Measurements from ENCODE around the gene ANKRD24. TPM values are rescaled to one million over a fixed set of nuclear protein-coding genes. Genes with fewer than 3 reads are reported as not detected.
A peak's percentile ranks its signal among the peaks of the same experiment; 100 is the strongest.

The ANKRD24 gene
- total RNA-seq, 1 experiment from 2014 or later: 0.76 TPM

DNA sequence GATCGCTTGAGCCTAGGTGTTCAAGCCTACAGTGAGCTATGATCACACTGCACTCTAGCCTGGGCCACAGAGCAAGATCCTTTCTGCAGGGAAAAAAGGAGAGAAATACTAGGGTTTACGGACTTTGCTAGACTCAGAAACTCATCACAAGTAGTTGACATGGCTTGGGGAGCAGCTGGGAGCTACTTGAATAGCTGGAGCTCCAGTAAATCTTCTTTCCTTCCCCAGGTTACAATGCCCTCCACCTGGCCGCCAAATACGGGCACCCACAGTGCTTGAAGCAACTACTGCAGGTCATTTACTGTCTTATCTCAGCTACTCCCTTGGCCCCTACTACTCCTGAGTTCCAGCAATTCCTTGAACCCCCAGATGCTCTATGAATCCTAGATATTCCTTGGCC is 19.3 kb downstream of the ANKRD24 start:
- peaks cover 10% of the 10 kb centered on the region for H3K36me3 Mint-ChIP-seq (ENCODE audit: insufficient read depth, unreplicated experiment)
- BruUV-seq (replicated peaks): no TSS peak
- no peak overlapping the region for H3K4me3 Mint-ChIP-seq (ENCODE audit: low read depth, unreplicated experiment)
- H3K27me3 Mint-ChIP-seq (ENCODE audit: unreplicated experiment): peaks cover 58% of the 10 kb centered on the region
- peaks cover 12% of the 10 kb centered on the region for H3K4me1 Mint-ChIP-seq (ENCODE audit: low read depth, unreplicated experiment)
- DNase-seq: no peak
- CTCF ChIA-PET: interaction anchor here (1.0 to 1.6 kb wide), 3 partner anchors 62 to 349 kb away, joined by 3 to 5 read pairs (median 3); no protein-coding TSS in a partner anchor
- H3K9me3 Mint-ChIP-seq (ENCODE audit: low read depth, unreplicated experiment): peaks cover 7% of the 10 kb centered on the region
- no peak overlapping the region for H3K27ac Mint-ChIP-seq (ENCODE audit: unreplicated experiment)
- TF ChIP-seq, protein P1, sequence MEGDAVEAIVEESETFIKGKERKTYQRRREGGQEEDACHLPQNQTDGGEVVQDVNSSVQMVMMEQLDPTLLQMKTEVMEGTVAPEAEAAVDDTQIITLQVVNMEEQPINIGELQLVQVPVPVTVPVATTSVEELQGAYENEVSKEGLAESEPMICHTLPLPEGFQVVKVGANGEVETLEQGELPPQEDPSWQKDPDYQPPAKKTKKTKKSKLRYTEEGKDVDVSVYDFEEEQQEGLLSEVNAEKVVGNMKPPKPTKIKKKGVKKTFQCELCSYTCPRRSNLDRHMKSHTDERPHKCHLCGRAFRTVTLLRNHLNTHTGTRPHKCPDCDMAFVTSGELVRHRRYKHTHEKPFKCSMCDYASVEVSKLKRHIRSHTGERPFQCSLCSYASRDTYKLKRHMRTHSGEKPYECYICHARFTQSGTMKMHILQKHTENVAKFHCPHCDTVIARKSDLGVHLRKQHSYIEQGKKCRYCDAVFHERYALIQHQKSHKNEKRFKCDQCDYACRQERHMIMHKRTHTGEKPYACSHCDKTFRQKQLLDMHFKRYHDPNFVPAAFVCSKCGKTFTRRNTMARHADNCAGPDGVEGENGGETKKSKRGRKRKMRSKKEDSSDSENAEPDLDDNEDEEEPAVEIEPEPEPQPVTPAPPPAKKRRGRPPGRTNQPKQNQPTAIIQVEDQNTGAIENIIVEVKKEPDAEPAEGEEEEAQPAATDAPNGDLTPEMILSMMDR (IDR thresholded peaks at IDR 0.05; ENCODE audit: unreplicated experiment): no peak
- intact Hi-C loops (cut with micrococcal nuclease; ENCODE audit: unreplicated experiment): loop anchor here (5.0 to 10.0 kb wide), 2 partner anchors 214 to 347 kb away; partner anchors contain the start of gene EEF2

DNA sequence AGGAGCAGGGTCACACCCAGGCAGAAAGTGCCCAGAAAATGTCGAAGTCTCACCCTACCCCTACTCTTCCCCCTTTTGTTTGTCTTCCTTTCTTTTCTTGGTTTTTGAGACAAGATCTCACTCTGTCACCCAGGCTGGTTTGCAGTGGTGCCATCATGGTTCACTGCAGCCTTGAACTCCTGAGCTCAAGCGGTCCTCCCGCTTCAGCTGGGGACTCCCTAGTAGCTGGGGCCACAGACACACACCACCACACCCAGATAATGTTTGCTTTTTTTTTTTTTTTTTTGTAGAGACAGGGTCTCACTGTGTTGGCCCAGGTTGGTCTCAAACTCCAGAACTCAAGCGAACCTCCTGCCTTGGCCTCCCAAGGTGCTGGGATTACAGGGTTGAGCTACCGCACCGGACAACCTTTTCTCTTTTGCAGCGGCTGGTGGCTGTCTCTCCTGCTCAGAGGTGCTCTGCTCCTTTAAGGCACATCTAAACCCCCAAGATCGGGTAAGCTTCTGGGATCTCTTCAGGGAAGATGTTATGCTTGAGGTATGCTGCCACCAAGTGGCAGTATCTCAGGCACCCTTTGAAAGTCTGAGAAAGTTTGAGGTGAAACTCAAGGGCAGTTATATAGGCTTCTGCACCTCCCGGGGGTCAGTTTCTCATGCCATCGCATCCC is 24.5 kb downstream of the ANKRD24 start:
- H3K36me3 Mint-ChIP-seq (ENCODE audit: insufficient read depth, unreplicated experiment): peaks cover 5% of the 10 kb centered on the region
- CTCF ChIA-PET: interaction anchor here (0.8 to 1.2 kb wide), 3 partner anchors 26 to 238 kb away, joined by 3 read pairs; no protein-coding TSS in a partner anchor
- H3K27ac Mint-ChIP-seq (ENCODE audit: unreplicated experiment): no peak overlapping the region
- no peak overlapping the region for H3K4me3 Mint-ChIP-seq (ENCODE audit: low read depth, unreplicated experiment)
- TF ChIP-seq, protein P1 (IDR thresholded peaks at IDR 0.05; ENCODE audit: unreplicated experiment): no peak
- H3K4me1 Mint-ChIP-seq (ENCODE audit: low read depth, unreplicated experiment): no peaks in the 10 kb centered on the region
- no TSS peak for BruUV-seq (replicated peaks)
- intact Hi-C loops (cut with micrococcal nuclease; ENCODE audit: unreplicated experiment): loop anchor here (10.0 kb wide), 1 partner anchor 352 kb away; no protein-coding TSS in a partner anchor
- H3K9me3 Mint-ChIP-seq (ENCODE audit: low read depth, unreplicated experiment): no peaks in the 10 kb centered on the region
- peaks cover 9% of the 10 kb centered on the region for H3K27me3 Mint-ChIP-seq (ENCODE audit: unreplicated experiment)
- peak; percentile 16 for DNase-seq

- peak; percentile 53 for DNase-seq
- no peak overlapping the region for H3K4me3 Mint-ChIP-seq (ENCODE audit: low read depth, unreplicated experiment)
Measured at GRCh38 chr19:4208385-4209094, 26.1 kb downstream of the ANKRD24 start.

GRCh38 chr19:4210166-4210731 is 27.8 kb downstream of the ANKRD24 start:
- no TSS peak for BruUV-seq (replicated peaks)
- H3K36me3 Mint-ChIP-seq (ENCODE audit: insufficient read depth, unreplicated experiment): peaks cover 5% of the 10 kb centered on the region
- H3K4me3 Mint-ChIP-seq (ENCODE audit: low read depth, unreplicated experiment): no peak overlapping the region
- H3K27me3 Mint-ChIP-seq (ENCODE audit: unreplicated experiment): peaks cover 22% of the 10 kb centered on the region
- intact Hi-C loops (cut with micrococcal nuclease; ENCODE audit: unreplicated experiment): no loop called here
- TF ChIP-seq, protein P1 (IDR thresholded peaks at IDR 0.05; ENCODE audit: unreplicated experiment): no peak
- no peak for DNase-seq
- no peaks in the 10 kb centered on the region for H3K4me1 Mint-ChIP-seq (ENCODE audit: low read depth, unreplicated experiment)
- H3K9me3 Mint-ChIP-seq (ENCODE audit: low read depth, unreplicated experiment): no peaks in the 10 kb centered on the region
- H3K27ac Mint-ChIP-seq (ENCODE audit: unreplicated experiment): no peak overlapping the region
- CTCF ChIA-PET: no interaction called here

More at GRCh38 chr19:4208385-4209094, 26.1 kb downstream of the ANKRD24 start:
- TF ChIP-seq, protein P1 (IDR thresholded peaks at IDR 0.05; ENCODE audit: unreplicated experiment): peak; percentile 28
- peaks cover 18% of the 10 kb centered on the region for H3K27me3 Mint-ChIP-seq (ENCODE audit: unreplicated experiment)
- intact Hi-C loops (cut with micrococcal nuclease; ENCODE audit: unreplicated experiment): loop anchor here (10.0 kb wide), 1 partner anchor 354 kb away; no protein-coding TSS in a partner anchor
- H3K36me3 Mint-ChIP-seq (ENCODE audit: insufficient read depth, unreplicated experiment): peaks cover 5% of the 10 kb centered on the region
- no TSS peak for BruUV-seq (replicated peaks)
- H3K27ac Mint-ChIP-seq (ENCODE audit: unreplicated experiment): peak overlapping the region; percentile 56
- H3K9me3 Mint-ChIP-seq (ENCODE audit: low read depth, unreplicated experiment): no peaks in the 10 kb centered on the region
- no peaks in the 10 kb centered on the region for H3K4me1 Mint-ChIP-seq (ENCODE audit: low read depth, unreplicated experiment)
- CTCF ChIA-PET: interaction anchor here (0.6 to 1.3 kb wide), 10 partner anchors 10 to 540 kb away, joined by 4 to 9 read pairs (median 6); no protein-coding TSS in a partner anchor
